ENCODE data around the gene TIGD3. TPM values are rescaled to one million over a fixed set of nuclear protein-coding genes. Genes with fewer than 3 reads are reported as not detected.

Gene TIGD3
- total and polyA plus RNA-seq, 10 of the 15 experiments (the other 5 are each of a cell fraction or from before 2014, with no cell fraction given): 0.13 to 1.4 (median 0.57) TPM

DNA sequence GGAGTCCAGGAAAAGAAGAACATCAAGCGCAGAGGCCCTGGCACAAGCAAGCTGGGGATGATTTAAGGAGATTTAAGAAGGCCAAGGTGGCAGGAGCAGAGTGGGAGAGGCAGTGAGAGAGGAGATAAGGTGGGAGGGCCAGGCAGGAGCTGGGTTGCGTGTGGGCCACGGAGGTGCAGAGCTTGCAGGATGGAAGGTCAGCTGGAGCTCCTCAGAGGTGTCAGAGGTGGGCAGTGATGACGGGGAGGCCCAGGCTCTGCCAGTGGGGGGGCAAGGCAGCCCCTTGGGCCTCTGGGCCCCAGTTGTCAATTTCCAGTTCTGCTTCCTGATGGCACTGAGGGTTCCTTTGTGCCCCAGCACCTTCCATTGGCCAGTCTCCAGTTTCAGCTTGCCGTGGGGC, 38.3 kb downstream of the TIGD3 start:
- Histone ChIP-seq H3K4me3 (no peak overlapping the region), H3K36me3 (ENCODE audit: control insufficient read depth in 2 of 2, insufficient read depth in 2 of 2, low read length in 1 of 2) (peaks cover 8 to 28% of the 10 kb centered on the region in 2 experiments), H3K4me2 (ENCODE audit: control insufficient read depth, insufficient read depth) (no peak overlapping the region), H3K4me1 (ENCODE audit: control insufficient read depth, insufficient read depth, low read length) (peaks cover 25% of the 10 kb centered on the region), H2AFZ (ENCODE audit: control insufficient read depth, low read depth, low read length) (no peak overlapping the region), H3K27me3 (replicated peaks in 1 of 2; ENCODE audit: control insufficient read depth in 2 of 2, insufficient read depth in 2 of 2, low read length in 1 of 2) (no peaks in the 10 kb centered on the region), H4K20me1 (ENCODE audit: control insufficient read depth, insufficient read depth) (no peaks in the 10 kb centered on the region; the same call in 1 of the 2 replicates), H3K79me2 (ENCODE audit: control insufficient read depth, insufficient read depth, low read length) (peaks cover 34% of the 10 kb centered on the region), H3K9ac (ENCODE audit: control insufficient read depth, insufficient read depth, low read length) (no peak overlapping the region), H3K9me3 (replicated peaks; ENCODE audit: control insufficient read depth, insufficient read depth, low read length) (no peaks in the 10 kb centered on the region), H3K27ac (ENCODE audit: control insufficient read depth, insufficient read depth) (no peak overlapping the region)
- no TSS peak for BruUV-seq (replicated peaks)
- 100% methylated on average over 4 of the region's 5 CpGs for WGBS (ENCODE audit: insufficient coverage, insufficient replicate concordance, low lambda C conversion rate, missing lambda C conversion rate)
- no peak for DNase-seq (ENCODE audit: low read depth, low spot score)
- no peak for ATAC-seq
- ChIA-PET RAD21 (ENCODE audit: unreplicated experiment) (no interaction called here), CTCF (no interaction called here), SMC1A (ENCODE audit: uncharacterized antibody, unreplicated experiment) (no interaction called here), POLR2A (no interaction called here)
- in situ Hi-C loops (cut with MboI): no loop called here
- intact Hi-C loops (cut with micrococcal nuclease; ENCODE audit: unreplicated experiment): no loop called here
- FAIRE-seq: no peak
- TF ChIP-seq POLR2A (IDR thresholded peaks at IDR 0.05; ENCODE audit: low read depth, low read length): no peak
- no peak for TF ChIP-seq JUND (IDR thresholded peaks at IDR 0.05; ENCODE audit: low read depth, low read length)
- no peak for TF ChIP-seq RAD21 (IDR thresholded peaks at IDR 0.05; ENCODE audit: insufficient read depth, low read depth, low read length)
- TF ChIP-seq, protein P1, sequence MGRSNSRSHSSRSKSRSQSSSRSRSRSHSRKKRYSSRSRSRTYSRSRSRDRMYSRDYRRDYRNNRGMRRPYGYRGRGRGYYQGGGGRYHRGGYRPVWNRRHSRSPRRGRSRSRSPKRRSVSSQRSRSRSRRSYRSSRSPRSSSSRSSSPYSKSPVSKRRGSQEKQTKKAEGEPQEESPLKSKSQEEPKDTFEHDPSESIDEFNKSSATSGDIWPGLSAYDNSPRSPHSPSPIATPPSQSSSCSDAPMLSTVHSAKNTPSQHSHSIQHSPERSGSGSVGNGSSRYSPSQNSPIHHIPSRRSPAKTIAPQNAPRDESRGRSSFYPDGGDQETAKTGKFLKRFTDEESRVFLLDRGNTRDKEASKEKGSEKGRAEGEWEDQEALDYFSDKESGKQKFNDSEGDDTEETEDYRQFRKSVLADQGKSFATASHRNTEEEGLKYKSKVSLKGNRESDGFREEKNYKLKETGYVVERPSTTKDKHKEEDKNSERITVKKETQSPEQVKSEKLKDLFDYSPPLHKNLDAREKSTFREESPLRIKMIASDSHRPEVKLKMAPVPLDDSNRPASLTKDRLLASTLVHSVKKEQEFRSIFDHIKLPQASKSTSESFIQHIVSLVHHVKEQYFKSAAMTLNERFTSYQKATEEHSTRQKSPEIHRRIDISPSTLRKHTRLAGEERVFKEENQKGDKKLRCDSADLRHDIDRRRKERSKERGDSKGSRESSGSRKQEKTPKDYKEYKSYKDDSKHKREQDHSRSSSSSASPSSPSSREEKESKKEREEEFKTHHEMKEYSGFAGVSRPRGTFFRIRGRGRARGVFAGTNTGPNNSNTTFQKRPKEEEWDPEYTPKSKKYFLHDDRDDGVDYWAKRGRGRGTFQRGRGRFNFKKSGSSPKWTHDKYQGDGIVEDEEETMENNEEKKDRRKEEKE (IDR thresholded peaks at IDR 0.05): no peak
- TF ChIP-seq, protein P2, sequence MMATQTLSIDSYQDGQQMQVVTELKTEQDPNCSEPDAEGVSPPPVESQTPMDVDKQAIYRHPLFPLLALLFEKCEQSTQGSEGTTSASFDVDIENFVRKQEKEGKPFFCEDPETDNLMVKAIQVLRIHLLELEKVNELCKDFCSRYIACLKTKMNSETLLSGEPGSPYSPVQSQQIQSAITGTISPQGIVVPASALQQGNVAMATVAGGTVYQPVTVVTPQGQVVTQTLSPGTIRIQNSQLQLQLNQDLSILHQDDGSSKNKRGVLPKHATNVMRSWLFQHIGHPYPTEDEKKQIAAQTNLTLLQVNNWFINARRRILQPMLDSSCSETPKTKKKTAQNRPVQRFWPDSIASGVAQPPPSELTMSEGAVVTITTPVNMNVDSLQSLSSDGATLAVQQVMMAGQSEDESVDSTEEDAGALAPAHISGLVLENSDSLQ (IDR thresholded peaks at IDR 0.05): no peak
- TF ChIP-seq SREBF1 (IDR thresholded peaks at IDR 0.05; ENCODE audit: low read length): no peak
- no peak for TF ChIP-seq TCF3 (IDR thresholded peaks at IDR 0.05; ENCODE audit: borderline replicate concordance, insufficient read depth, low read depth, low read length)
- TF ChIP-seq SMARCA5 (IDR thresholded peaks at IDR 0.05): no peak
- no peak for TF ChIP-seq RUNX3 (IDR thresholded peaks at IDR 0.05; ENCODE audit: low read length)
- no peak for TF ChIP-seq ZZZ3 (IDR thresholded peaks at IDR 0.05; ENCODE audit: control insufficient read depth, insufficient read length, low read depth)
- TF ChIP-seq RFX5 (IDR thresholded peaks at IDR 0.05; ENCODE audit: low read depth, low read length): no peak
- no peak for TF ChIP-seq TCF12 (IDR thresholded peaks at IDR 0.05; ENCODE audit: low read depth, low read length)
